Adrenal gland (tissue), 5 donors: ENCODE measurements around the gene WDR72.

ENCODE experiments used
- POLR2A ChIP-seq, 2 donors: fragments of 450-650 bp; IDR thresholded peaks; one replicate each; pipeline ENCODE4 v1.6.1; 2017; ENCODE audit warnings: antibody characterized with exemption in 2 of 2, mild to moderate bottlenecking in 2 of 2, moderate library complexity in 1 of 2
- TF ChIP-seq, protein P1 (sequence below), 6 experiments: fragments of 450-650 bp in 4 of 6; fragments of 200-600 bp in 2 of 6; sonication (generic) in 1 of 6; IDR thresholded peaks; 1 replicate in 5 of 6; 2 replicates in 1 of 6; pipeline versions ENCODE4 v1.5.1 to v1.8.0; 2016 to 2021; ENCODE audit warnings: antibody characterized with exemption in 6 of 6, mild to moderate bottlenecking in 2 of 6, moderate library complexity in 1 of 6
- donor health status: DM: no; HTN: no; CAD: no.

DNA sequence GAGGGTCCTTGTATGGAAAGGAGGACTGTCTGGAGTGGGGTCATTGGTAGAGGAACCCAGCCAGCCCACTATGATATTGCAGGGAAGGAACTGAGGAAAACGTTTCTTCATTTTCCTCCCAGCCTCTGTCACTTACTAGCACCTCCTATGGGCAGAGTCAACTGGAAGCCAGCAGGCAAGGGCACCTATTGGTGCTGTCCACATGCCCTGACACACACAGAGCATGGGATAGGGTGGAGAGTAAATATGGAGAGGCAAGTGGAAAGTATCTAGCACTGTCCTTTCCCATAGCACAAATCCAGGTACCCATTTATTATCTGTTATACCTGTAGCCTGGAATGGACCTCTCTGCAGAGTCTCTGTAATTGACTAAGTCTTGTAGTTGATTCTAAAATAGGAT lies 285.6 kb downstream of the WDR72 start:
- TF ChIP-seq, protein P1, sequence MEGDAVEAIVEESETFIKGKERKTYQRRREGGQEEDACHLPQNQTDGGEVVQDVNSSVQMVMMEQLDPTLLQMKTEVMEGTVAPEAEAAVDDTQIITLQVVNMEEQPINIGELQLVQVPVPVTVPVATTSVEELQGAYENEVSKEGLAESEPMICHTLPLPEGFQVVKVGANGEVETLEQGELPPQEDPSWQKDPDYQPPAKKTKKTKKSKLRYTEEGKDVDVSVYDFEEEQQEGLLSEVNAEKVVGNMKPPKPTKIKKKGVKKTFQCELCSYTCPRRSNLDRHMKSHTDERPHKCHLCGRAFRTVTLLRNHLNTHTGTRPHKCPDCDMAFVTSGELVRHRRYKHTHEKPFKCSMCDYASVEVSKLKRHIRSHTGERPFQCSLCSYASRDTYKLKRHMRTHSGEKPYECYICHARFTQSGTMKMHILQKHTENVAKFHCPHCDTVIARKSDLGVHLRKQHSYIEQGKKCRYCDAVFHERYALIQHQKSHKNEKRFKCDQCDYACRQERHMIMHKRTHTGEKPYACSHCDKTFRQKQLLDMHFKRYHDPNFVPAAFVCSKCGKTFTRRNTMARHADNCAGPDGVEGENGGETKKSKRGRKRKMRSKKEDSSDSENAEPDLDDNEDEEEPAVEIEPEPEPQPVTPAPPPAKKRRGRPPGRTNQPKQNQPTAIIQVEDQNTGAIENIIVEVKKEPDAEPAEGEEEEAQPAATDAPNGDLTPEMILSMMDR (IDR thresholded peaks at IDR 0.05): no peak
- no peak for TF ChIP-seq POLR2A (IDR thresholded peaks at IDR 0.05)
